WTC11 (cell line): ENCODE measurements around the gene LRRC38. TPM values are rescaled to one million over a fixed set of nuclear protein-coding genes. Genes with fewer than 3 reads are reported as not detected.

Source experiments
- ATAC-seq: fragments of 200-7000 bp; cut with Tn5 transposase; 2 replicates; pipeline ENCODE4 v1.10.0; 2021; ENCODE audit warnings: mild to moderate bottlenecking, moderate library complexity
- CTCF ChIA-PET: fragments of 300-600 bp; sonication (Branson Sonifier 250); formaldehyde crosslinking; loops from one replicate; lab custom pipeline; 2021; ENCODE audit warnings: antibody characterized with exemption; lab: Charles Lee
- POLR2A ChIA-PET: fragments of 350-600 bp; sonication (Branson Sonifier 250); formaldehyde crosslinking; loops from one replicate; lab custom pipeline; 2021; ENCODE audit warnings: antibody characterized with exemption; lab: Charles Lee
- DNase-seq: peaks from one replicate; pipeline ENCODE4 v3.0.0; 2021; ENCODE audit warnings: low spot score
- H3K27ac Mint-ChIP-seq: 2 replicates; pipeline ENCODE4 v1.8.0; 2021; ENCODE audit warnings: mixed read lengths
- H3K27me3 Mint-ChIP-seq: 2 replicates; pipeline ENCODE4 v1.8.0; 2021; ENCODE audit warnings: low read depth, mild to moderate bottlenecking, moderate library complexity, mixed read lengths
- H3K36me3 Mint-ChIP-seq: 2 replicates; pipeline ENCODE4 v1.8.0; 2021; ENCODE audit warnings: mixed read lengths
- H3K4me1 Mint-ChIP-seq: 2 replicates; pipeline ENCODE4 v1.8.0; 2022; ENCODE audit warnings: mixed read lengths
- H3K4me3 Mint-ChIP-seq: 2 replicates; pipeline ENCODE4 v1.8.0; 2021; ENCODE audit warnings: mild to moderate bottlenecking, moderate library complexity, mixed read lengths
- H3K9me3 Mint-ChIP-seq: 2 replicates; pipeline ENCODE4 v1.8.0; 2021; ENCODE audit warnings: mixed read lengths
- AFF4 ChIP-seq: sonication (generic); formaldehyde crosslinking; IDR thresholded peaks from 2 replicates; pipeline ENCODE4 v1.8.1; 2023; ENCODE audit warnings: mild to moderate bottlenecking, missing genetic modification reagents, borderline replicate concordance
- ARID4B ChIP-seq: sonication (generic); formaldehyde crosslinking; IDR thresholded peaks from 2 replicates; pipeline ENCODE4 v1.8.0; 2023; ENCODE audit warnings: missing genetic modification reagents, mild to moderate bottlenecking, borderline replicate concordance
- ATF3 ChIP-seq: sonication (generic); formaldehyde crosslinking; conservative IDR thresholded peaks from 2 replicates; pipeline ENCODE4 v1.8.1; 2022; ENCODE audit warnings: mild to moderate bottlenecking, missing genetic modification reagents
- CBFB ChIP-seq: sonication (generic); formaldehyde crosslinking; IDR thresholded peaks from 2 replicates; pipeline ENCODE4 v1.8.1; 2022; ENCODE audit warnings: mild to moderate bottlenecking, low read depth, missing genetic modification reagents
- CREM ChIP-seq: sonication (generic); formaldehyde crosslinking; IDR thresholded peaks from 2 replicates; pipeline ENCODE4 v1.8.1; 2022; ENCODE audit warnings: mild to moderate bottlenecking, missing genetic modification reagents, moderate library complexity
- ESRRA ChIP-seq: sonication (generic); formaldehyde crosslinking; IDR thresholded peaks from 2 replicates; pipeline ENCODE4 v1.8.1; 2022; ENCODE audit warnings: mild to moderate bottlenecking, missing genetic modification reagents, borderline replicate concordance
- GRHL2 ChIP-seq: fragments of 250-450 bp; sonication (Bioruptor Pico); IDR thresholded peaks from 2 replicates; pipeline ENCODE4 v1.8.0; 2022; ENCODE audit warnings: mild to moderate bottlenecking, moderate library complexity; ENCODE audit not compliant: insufficient replicate concordance, severe bottlenecking
- HMGA2 ChIP-seq: fragments of 250-450 bp; sonication (Bioruptor Pico); IDR thresholded peaks from 2 replicates; pipeline ENCODE4 v1.4.0; 2021; ENCODE audit warnings: mild to moderate bottlenecking, moderate library complexity
- IRF1 ChIP-seq: sonication (generic); formaldehyde crosslinking; IDR thresholded peaks from 2 replicates; pipeline ENCODE4 v1.8.0; 2023; ENCODE audit warnings: missing genetic modification reagents
- JAZF1 ChIP-seq: fragments of 250-450 bp; sonication (Bioruptor Pico); IDR thresholded peaks from 2 replicates; pipeline ENCODE4 v1.9.0; 2021; ENCODE audit warnings: moderate library complexity, mild to moderate bottlenecking, inconsistent platforms
- MAX ChIP-seq: sonication (generic); formaldehyde crosslinking; IDR thresholded peaks from 2 replicates; pipeline ENCODE4 v1.8.0; 2022; ENCODE audit warnings: mild to moderate bottlenecking, missing genetic modification reagents
- RELA ChIP-seq: sonication (generic); formaldehyde crosslinking; IDR thresholded peaks from 2 replicates; pipeline ENCODE4 v1.8.1; 2022; ENCODE audit warnings: missing genetic modification reagents, mild to moderate bottlenecking, borderline replicate concordance
- SOX15 ChIP-seq: fragments of 250-450 bp; sonication (Bioruptor Pico); IDR thresholded peaks from 2 replicates; pipeline ENCODE4 v1.9.0; 2021; ENCODE audit warnings: mild to moderate bottlenecking
- SP1 ChIP-seq: sonication (generic); formaldehyde crosslinking; conservative IDR thresholded peaks from 2 replicates; pipeline ENCODE4 v1.8.1; 2022; ENCODE audit warnings: missing genetic modification reagents
- TEAD4 ChIP-seq: sonication (generic); formaldehyde crosslinking; IDR thresholded peaks from 2 replicates; pipeline ENCODE4 v1.8.0; 2022; ENCODE audit warnings: mild to moderate bottlenecking, missing genetic modification reagents
- TP53 ChIP-seq: sonication (generic); formaldehyde crosslinking; IDR thresholded peaks from 2 replicates; pipeline ENCODE4 v1.8.1; 2023; ENCODE audit warnings: mild to moderate bottlenecking, missing genetic modification reagents
- ZNF138 ChIP-seq: sonication (generic); formaldehyde crosslinking; conservative IDR thresholded peaks from 2 replicates; pipeline ENCODE4 v1.8.1; 2022; ENCODE audit warnings: mild to moderate bottlenecking, moderate library complexity, missing genetic modification reagents
- ZNF232 ChIP-seq: sonication (generic); formaldehyde crosslinking; IDR thresholded peaks from 2 replicates; pipeline ENCODE4 v1.8.0; 2022; ENCODE audit warnings: mild to moderate bottlenecking, missing genetic modification reagents
- ZNF263 ChIP-seq: sonication (generic); formaldehyde crosslinking; IDR thresholded peaks from 2 replicates; pipeline ENCODE4 v1.8.1; 2022; ENCODE audit warnings: low read depth, mild to moderate bottlenecking, moderate library complexity, missing genetic modification reagents
- ZNF423 ChIP-seq: fragments of 250-450 bp; sonication (Bioruptor Pico); IDR thresholded peaks from 2 replicates; pipeline ENCODE4 v2.1.2; 2022; ENCODE audit warnings: mild to moderate bottlenecking, moderate library complexity
- ZNF532 ChIP-seq: fragments of 250-450 bp; sonication (Bioruptor Pico); IDR thresholded peaks from 2 replicates; pipeline ENCODE4 v1.9.0; 2021; ENCODE audit warnings: mild to moderate bottlenecking, borderline replicate concordance
- total RNA-seq: library from RNA; stranded (reverse); gene quantifications from 3 replicates; pipeline ENCODE4 v1.2.3, GENCODE V29; 2021

The LRRC38 gene
- total RNA-seq, 1 experiment from 2014 or later: 0.15 TPM

GRCh38 chr1:13462682-13463081 is 51.1 kb downstream of the LRRC38 start:
- no peak for TF ChIP-seq GRHL2 (CRISPR knock-in tag)
- no peak for TF ChIP-seq ARID4B (CRISPR knock-in tag)
- TF ChIP-seq CREM: no peak
- TF ChIP-seq, all 79 proteins: peak for 0
- CTCF ChIA-PET: no interaction called here

GRCh38 chr1:13461977-13462376 is 51.8 kb downstream of the LRRC38 start:
- no peak for DNase-seq
- Mint-ChIP-seq H3K9me3 (peaks cover 61% of the 10 kb centered on the region), H3K4me1 (no peaks in the 10 kb centered on the region), H3K27me3 (peaks cover 12% of the 10 kb centered on the region), H3K36me3 (peaks cover 24% of the 10 kb centered on the region), H3K27ac (no peak overlapping the region), H3K4me3 (no peak overlapping the region)
- ChIA-PET POLR2A (no interaction called here), CTCF (no interaction called here)
- ATAC-seq: no peak
- no peak for TF ChIP-seq TP53 (CRISPR knock-in tag)
- no peak for TF ChIP-seq ATF3 (CRISPR knock-in tag)
- no peak for TF ChIP-seq ESRRA (CRISPR knock-in tag)
- no peak for TF ChIP-seq HMGA2 (CRISPR knock-in tag)
- no peak for TF ChIP-seq MAX (CRISPR knock-in tag)
- no peak for TF ChIP-seq AFF4
- no peak for TF ChIP-seq IRF1 (CRISPR knock-in tag)
- TF ChIP-seq CBFB (CRISPR knock-in tag): no peak
- no peak for TF ChIP-seq ZNF263 (CRISPR knock-in tag)
- TF ChIP-seq TEAD4 (CRISPR knock-in tag): no peak
- no peak for TF ChIP-seq ZNF138
- no peak for TF ChIP-seq ZNF232
- no peak for TF ChIP-seq SOX15 (CRISPR knock-in tag)
- TF ChIP-seq ZNF532 (CRISPR knock-in tag): no peak
- TF ChIP-seq SP1 (CRISPR knock-in tag): no peak
- no peak for TF ChIP-seq ZNF423 (CRISPR knock-in tag)
- no peak for TF ChIP-seq RELA (CRISPR knock-in tag)
- no peak for TF ChIP-seq JAZF1 (CRISPR knock-in tag)

More at GRCh38 chr1:13462682-13463081, 51.1 kb downstream of the LRRC38 start:
- DNase-seq (no peak), ATAC-seq (no peak)
- Mint-ChIP-seq H3K9me3 (peaks cover 56% of the 10 kb centered on the region), H3K4me3 (no peak overlapping the region), H3K27ac (no peak overlapping the region), H3K4me1 (no peaks in the 10 kb centered on the region), H3K27me3 (peaks cover 12% of the 10 kb centered on the region; the same call in 1 of the 2 replicates), H3K36me3 (peaks cover 19% of the 10 kb centered on the region)
- POLR2A ChIA-PET: no interaction called here
